ENCODE results near the gene CCDC112. TPM values are rescaled to one million over a fixed set of nuclear protein-coding genes. Genes with fewer than 3 reads are reported as not detected.

CCDC112 gene
- total and polyA plus RNA-seq, 9 donors, result 1.5 to 5.6 (median 3.1) TPM

- Histone ChIP-seq H3K27ac (no peak overlapping the region), H3K4me1 (ENCODE audit: insufficient read depth) (no peaks in the 10 kb centered on the region), H3K27me3 (no peaks in the 10 kb centered on the region), H3K4me3 (no peak overlapping the region), H3K36me3 (no peaks in the 10 kb centered on the region), H3K9me3 (no peaks in the 10 kb centered on the region)
- intact Hi-C loops (cut with DNase I), result no loop called here
- 75 to 90% (median 86%) methylated on average over 2 of the region's 2 CpGs for WGBS, 3 donors
- no peak for TF ChIP-seq POLR2A (IDR thresholded peaks at IDR 0.05)
- TF ChIP-seq CTCF (IDR thresholded peaks at IDR 0.05), result no peak
- TF ChIP-seq EP300 (IDR thresholded peaks at IDR 0.05), result no peak
- DNase-seq, result no peak
Observed at GRCh38 chr5:115341745-115342144, 45.3 kb upstream of the CCDC112 start.

- H3K4me1 ChIP-seq (ENCODE audit: insufficient read depth), result no peaks in the 10 kb centered on the region
- no peak for DNase-seq
- no peak overlapping the region for H3K27ac ChIP-seq
- H3K4me3 ChIP-seq, result no peak overlapping the region
- H3K9me3 ChIP-seq, result no peaks in the 10 kb centered on the region
- TF ChIP-seq POLR2A (IDR thresholded peaks at IDR 0.05) (no peak), CTCF (IDR thresholded peaks at IDR 0.05) (no peak), EP300 (IDR thresholded peaks at IDR 0.05) (no peak)
- no peaks in the 10 kb centered on the region for H3K27me3 ChIP-seq
- WGBS, 3 donors, result 66 to 77% (median 75%) methylated on average over 3 of the region's 3 CpGs
- intact Hi-C loops (cut with DNase I), result no loop called here
- H3K36me3 ChIP-seq, result no peaks in the 10 kb centered on the region
Observed at GRCh38 chr5:115338851-115339250, 42.4 kb upstream of the CCDC112 start.

- Histone ChIP-seq H3K36me3 (no peaks in the 10 kb centered on the region), H3K4me3 (no peak overlapping the region), H3K4me1 (ENCODE audit: insufficient read depth) (no peaks in the 10 kb centered on the region), H3K27ac (no peak overlapping the region), H3K9me3 (no peaks in the 10 kb centered on the region), H3K27me3 (no peaks in the 10 kb centered on the region)
- WGBS, 3 donors, result 92 to 95% (median 93%) methylated on average over 1 of the region's 1 CpG
- DNase-seq, result no peak
- TF ChIP-seq EP300 (IDR thresholded peaks at IDR 0.05) (no peak), POLR2A (IDR thresholded peaks at IDR 0.05) (no peak), CTCF (IDR thresholded peaks at IDR 0.05) (no peak)
- intact Hi-C loops (cut with DNase I), result no loop called here
Observed at GRCh38 chr5:115337882-115338281, 41.4 kb upstream of the CCDC112 start.

GRCh38 chr5:115336964-115337363 is 40.5 kb upstream of the CCDC112 start:
- Histone ChIP-seq H3K4me1 (ENCODE audit: insufficient read depth) (no peaks in the 10 kb centered on the region), H3K27ac (no peak overlapping the region), H3K9me3 (no peaks in the 10 kb centered on the region), H3K27me3 (no peaks in the 10 kb centered on the region), H3K4me3 (no peak overlapping the region), H3K36me3 (no peaks in the 10 kb centered on the region)
- TF ChIP-seq EP300 (IDR thresholded peaks at IDR 0.05), result no peak
- TF ChIP-seq CTCF (IDR thresholded peaks at IDR 0.05), result no peak
- no peak for TF ChIP-seq POLR2A (IDR thresholded peaks at IDR 0.05)
- DNase-seq, result no peak
- 69 to 88% (median 79%) methylated on average over 1 of the region's 1 CpG for whole genome bisulfite sequencing, 3 donors
- intact Hi-C loops (cut with DNase I), result no loop called here

All from ovary (tissue), 9 donors.